ENCODE results near the gene ODAD3. TPM values are rescaled to one million over a fixed set of nuclear protein-coding genes. Genes with fewer than 3 reads are reported as not detected.

The ODAD3 gene
- total RNA-seq, 1 donor from 2014 or later = 0.66 TPM

GRCh38 chr19:11383706-11384048 lies 51.2 kb downstream of the ODAD3 start:
- H3K9ac ChIP-seq (ENCODE audit: low read length) = no peak overlapping the region
- peaks cover 1% of the 10 kb centered on the region for H3K4me1 Mint-ChIP-seq (ENCODE audit: low read depth, unreplicated experiment)

GRCh38 chr19:11382898-11383705 lies 51.8 kb downstream of the ODAD3 start:
- H3K27me3 ChIP-seq (ENCODE audit: insufficient read depth, low read length) = peaks cover 13% of the 10 kb centered on the region
- no peak overlapping the region for H3K9ac ChIP-seq (ENCODE audit: low read length)
- no peak for DNase-seq (ENCODE audit: low read depth)
- TF ChIP-seq EZH2 (IDR thresholded peaks at IDR 0.05; ENCODE audit: insufficient read depth, low read length) = peak; percentile 91
- peak; percentile 25 for TF ChIP-seq CTCF (IDR thresholded peaks at IDR 0.05; ENCODE audit: insufficient read depth, low read depth, low read length)
- H3K9me3 ChIP-seq (ENCODE audit: insufficient read depth, low read depth, low read length) = no peaks in the 10 kb centered on the region
- H3K79me2 ChIP-seq (ENCODE audit: insufficient read depth, low read length) = no peaks in the 10 kb centered on the region
- peak overlapping the region; percentile 69 for H3K4me2 ChIP-seq (ENCODE audit: low read length)
- Mint-ChIP-seq H3K27ac (ENCODE audit: unreplicated experiment) (peak overlapping the region; percentile 41), H3K36me3 (ENCODE audit: low read depth, unreplicated experiment) (no peaks in the 10 kb centered on the region), H3K4me3 (ENCODE audit: unreplicated experiment) (peak overlapping the region; percentile 76), H3K9me3 (ENCODE audit: unreplicated experiment) (no peaks in the 10 kb centered on the region), H3K4me1 (ENCODE audit: low read depth, unreplicated experiment) (peaks cover 6% of the 10 kb centered on the region), H3K27me3 (ENCODE audit: low read depth, unreplicated experiment) (peaks cover 7% of the 10 kb centered on the region)
- peaks cover 4% of the 10 kb centered on the region for H4K20me1 ChIP-seq (ENCODE audit: insufficient read depth, low read length)
- no peaks in the 10 kb centered on the region for H3K36me3 ChIP-seq (ENCODE audit: insufficient read depth, low read length)
- H3K27ac ChIP-seq (ENCODE audit: low read depth, low read length) = no peak overlapping the region
- H2AFZ ChIP-seq (ENCODE audit: low read depth, low read length) = peak overlapping the region; percentile 18
- peak overlapping the region; percentile 1 for H3K4me3 ChIP-seq (ENCODE audit: insufficient read depth, low read depth, low read length)
- FAIRE-seq = no peak
- peaks cover 25% of the 10 kb centered on the region for H3K4me1 ChIP-seq (ENCODE audit: insufficient read depth, low read length)

More at GRCh38 chr19:11383706-11384048, 51.2 kb downstream of the ODAD3 start:
- H2AFZ ChIP-seq (ENCODE audit: low read depth, low read length) = no peak overlapping the region
- no peaks in the 10 kb centered on the region for H3K36me3 ChIP-seq (ENCODE audit: insufficient read depth, low read length)
- DNase-seq (ENCODE audit: low read depth) (no peak), FAIRE-seq (no peak)
- no peaks in the 10 kb centered on the region for H3K79me2 ChIP-seq (ENCODE audit: insufficient read depth, low read length)
- Mint-ChIP-seq H3K9me3 (ENCODE audit: unreplicated experiment) (no peaks in the 10 kb centered on the region), H3K27ac (ENCODE audit: unreplicated experiment) (no peak overlapping the region), H3K27me3 (ENCODE audit: low read depth, unreplicated experiment) (peaks cover 7% of the 10 kb centered on the region), H3K4me3 (ENCODE audit: unreplicated experiment) (peak overlapping the region; percentile 76), H3K36me3 (ENCODE audit: low read depth, unreplicated experiment) (no peaks in the 10 kb centered on the region)
- H3K4me2 ChIP-seq (ENCODE audit: low read length) = peak overlapping the region; percentile 69
- no peaks in the 10 kb centered on the region for H4K20me1 ChIP-seq (ENCODE audit: insufficient read depth, low read length)
- H3K4me1 ChIP-seq (ENCODE audit: insufficient read depth, low read length) = peaks cover 19% of the 10 kb centered on the region
- H3K9me3 ChIP-seq (ENCODE audit: insufficient read depth, low read depth, low read length) = no peaks in the 10 kb centered on the region
- H3K4me3 ChIP-seq (ENCODE audit: insufficient read depth, low read depth, low read length) = no peak overlapping the region
- H3K27me3 ChIP-seq (ENCODE audit: insufficient read depth, low read length) = peaks cover 13% of the 10 kb centered on the region
- no peak for TF ChIP-seq EZH2 (IDR thresholded peaks at IDR 0.05; ENCODE audit: insufficient read depth, low read length)
- no peak overlapping the region for H3K27ac ChIP-seq (ENCODE audit: low read depth, low read length)

DNA sequence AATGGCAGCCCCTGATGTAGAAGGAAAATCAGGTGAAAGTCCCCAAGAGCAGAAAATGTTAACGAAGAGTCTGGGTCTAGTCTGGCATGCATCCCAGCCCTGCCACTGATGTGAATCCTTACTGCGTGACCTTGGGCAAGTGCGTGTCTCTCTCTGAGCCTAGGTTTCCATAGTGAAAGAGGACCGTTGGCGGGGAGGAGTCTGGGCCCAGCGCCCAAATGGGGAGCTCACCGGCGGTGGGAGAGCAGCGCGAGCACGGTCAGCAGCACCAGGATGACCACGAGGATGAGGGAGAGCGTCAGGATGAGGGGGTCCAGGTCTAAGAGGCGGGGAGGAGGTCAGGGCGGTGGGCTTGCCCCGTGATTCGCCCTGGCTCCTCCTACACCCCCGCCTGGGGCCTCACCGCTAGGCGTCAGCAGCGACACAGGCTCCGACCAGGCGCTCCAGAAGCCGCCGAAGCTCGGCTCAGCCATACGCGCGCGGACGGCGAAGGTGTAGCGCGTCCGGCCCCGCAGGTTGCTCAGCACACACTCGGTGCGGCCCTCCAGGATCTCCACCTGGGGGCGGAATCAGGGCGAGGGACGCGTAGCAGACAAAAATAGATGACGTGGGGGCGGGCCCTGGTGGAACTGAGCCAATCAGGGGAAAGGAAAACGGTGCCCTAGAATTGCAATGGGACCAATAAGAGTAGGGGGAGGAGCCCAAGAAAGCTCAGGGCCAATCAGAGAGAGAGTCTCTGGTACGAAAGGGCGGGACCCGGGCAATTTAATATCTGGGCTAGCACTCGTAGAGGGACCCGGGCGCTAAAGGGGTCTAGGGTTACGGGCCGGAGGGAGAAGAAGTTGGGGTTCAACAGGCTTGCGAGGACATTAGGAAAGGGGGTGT lies 54.0 kb downstream of the ODAD3 start:
- Mint-ChIP-seq H3K27ac (ENCODE audit: unreplicated experiment) (peak overlapping the region; percentile 91), H3K9me3 (ENCODE audit: unreplicated experiment) (no peaks in the 10 kb centered on the region), H3K36me3 (ENCODE audit: low read depth, unreplicated experiment) (no peaks in the 10 kb centered on the region), H3K4me3 (ENCODE audit: unreplicated experiment) (peak overlapping the region; percentile 90), H3K27me3 (ENCODE audit: low read depth, unreplicated experiment) (peaks cover 7% of the 10 kb centered on the region), H3K4me1 (ENCODE audit: low read depth, unreplicated experiment) (peaks cover 12% of the 10 kb centered on the region)
- TF ChIP-seq EZH2 (IDR thresholded peaks at IDR 0.05; ENCODE audit: insufficient read depth, low read length) (no peak), CTCF (IDR thresholded peaks at IDR 0.05; ENCODE audit: insufficient read depth, low read depth, low read length) (peak; percentile 26)
- Histone ChIP-seq H3K4me1 (ENCODE audit: insufficient read depth, low read length) (peaks cover 40% of the 10 kb centered on the region), H4K20me1 (ENCODE audit: insufficient read depth, low read length) (peaks cover 9% of the 10 kb centered on the region), H3K36me3 (ENCODE audit: insufficient read depth, low read length) (no peaks in the 10 kb centered on the region), H3K4me3 (ENCODE audit: insufficient read depth, low read depth, low read length) (peak overlapping the region; percentile 69), H2AFZ (ENCODE audit: low read depth, low read length) (peak overlapping the region; percentile 94), H3K9ac (ENCODE audit: low read length) (peak overlapping the region; percentile 80), H3K27ac (ENCODE audit: low read depth, low read length) (peak overlapping the region; percentile 74), H3K9me3 (ENCODE audit: insufficient read depth, low read depth, low read length) (no peaks in the 10 kb centered on the region), H3K79me2 (ENCODE audit: insufficient read depth, low read length) (no peaks in the 10 kb centered on the region), H3K27me3 (ENCODE audit: insufficient read depth, low read length) (peaks cover 13% of the 10 kb centered on the region), H3K4me2 (ENCODE audit: low read length) (peak overlapping the region; percentile 96)
- peak; percentile 86 for DNase-seq (ENCODE audit: low read depth)
- FAIRE-seq = no peak
